Thoracic aorta (tissue), 2 donors: ENCODE data around the gene SAPCD2. TPM values are rescaled to one million over a fixed set of nuclear protein-coding genes. Genes with fewer than 3 reads are reported as not detected.

Experiments
- ATAC-seq: fragments of 150-250 bp; one replicate; pipeline ENCODE4 v1.8.0; 2017; ENCODE audit warnings: low read depth; ENCODE audit not compliant: insufficient number of reproducible peaks, low FRiP score
- DNase-seq: peaks from one replicate; pipeline ENCODE4 v3.0.0-alpha.2; 2020; ENCODE audit warnings: low spot score
- H3K27ac ChIP-seq, 2 donors: fragments of 200-600 bp; sonication (generic); 1 replicate in 1 of 2; 2 replicates in 1 of 2; pipeline ENCODE4 v1.5.1; 2016; ENCODE audit warnings: mild to moderate bottlenecking in 2 of 2, moderate library complexity in 2 of 2
- H3K27me3 ChIP-seq: fragments of 200-600 bp; sonication (generic); replicated peaks from 2 replicates; pipeline ENCODE4 v1.6.0; 2016; ENCODE audit warnings: mild to moderate bottlenecking; ENCODE audit not compliant: insufficient read depth
- H3K36me3 ChIP-seq: fragments of 200-600 bp; sonication (generic); one replicate; pipeline ENCODE4 v1.5.1; 2016
- H3K4me1 ChIP-seq, 2 donors: fragments of 200-600 bp; sonication (generic); 1 replicate in 1 of 2; 2 replicates in 1 of 2; pipeline versions ENCODE4 v1.5.1 to v1.6.0; 2016; ENCODE audit warnings: low read depth in 2 of 2, mild to moderate bottlenecking in 1 of 2; ENCODE audit not compliant: control insufficient read depth in 1 of 2
- H3K4me3 ChIP-seq: fragments of 200-600 bp; sonication (generic); 2 replicates; pipeline ENCODE4 v1.5.1; 2016; ENCODE audit warnings: mild to moderate bottlenecking
- H3K9me3 ChIP-seq: fragments of 200-600 bp; sonication (generic); 2 replicates; pipeline ENCODE4 v1.5.1; 2016
- total RNA-seq, 2 donors: library from RNA; depleted of rRNA; stranded (reverse); fragments of >200 nt; gene quantifications; one replicate each; pipeline versions ENCODE4 v1.1.0 to v1.2.3, GENCODE V29; 2016
- TF ChIP-seq, protein P1 (sequence below): fragments of 200-600 bp; sonication (generic); IDR thresholded peaks from one replicate; pipeline ENCODE4 v1.5.1; 2019; ENCODE audit warnings: antibody characterized with exemption

SAPCD2 gene
- total RNA-seq, 2 donors from 2014 or later = 0.41 to 0.92 TPM

DNA sequence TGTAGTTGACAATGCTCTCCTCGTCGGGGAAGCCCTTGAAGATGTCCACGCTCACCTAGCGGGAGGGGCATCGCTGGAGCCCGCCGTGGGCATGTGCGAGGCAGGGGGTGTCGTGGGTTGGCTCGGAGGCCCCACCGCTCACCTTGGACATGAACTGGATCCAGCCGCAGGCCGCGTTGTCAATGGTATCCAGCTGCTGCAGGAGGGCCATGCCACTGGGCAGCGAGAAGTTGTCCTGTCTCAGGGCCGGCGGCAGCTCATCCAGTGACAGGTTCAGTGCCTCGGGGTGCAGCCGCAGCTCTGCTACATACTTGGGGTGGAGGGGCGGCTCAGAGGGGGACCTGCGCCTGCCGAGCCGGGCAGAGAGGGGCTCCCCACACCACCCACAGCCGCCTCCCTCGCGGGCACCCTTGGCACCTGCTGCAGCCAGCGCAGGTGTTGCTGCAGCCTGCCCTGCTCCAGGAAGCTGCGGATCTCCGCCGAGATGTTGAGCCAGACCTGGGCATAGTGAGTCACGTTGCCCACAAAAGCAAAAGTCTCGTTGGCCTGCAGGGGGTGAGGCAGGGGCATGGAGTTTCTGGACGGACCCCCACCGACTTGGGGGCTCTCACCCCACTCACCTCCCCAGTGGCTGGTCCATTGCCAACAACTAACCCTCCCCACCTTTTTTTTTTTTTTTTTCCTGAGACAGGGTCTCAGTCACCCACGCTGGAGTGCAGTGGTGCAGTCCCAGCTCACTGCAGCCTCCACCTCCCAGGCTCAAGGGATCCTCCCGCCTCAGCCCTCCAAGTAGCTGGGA, 51.4 kb downstream of the SAPCD2 start:
- TF ChIP-seq, protein P1, sequence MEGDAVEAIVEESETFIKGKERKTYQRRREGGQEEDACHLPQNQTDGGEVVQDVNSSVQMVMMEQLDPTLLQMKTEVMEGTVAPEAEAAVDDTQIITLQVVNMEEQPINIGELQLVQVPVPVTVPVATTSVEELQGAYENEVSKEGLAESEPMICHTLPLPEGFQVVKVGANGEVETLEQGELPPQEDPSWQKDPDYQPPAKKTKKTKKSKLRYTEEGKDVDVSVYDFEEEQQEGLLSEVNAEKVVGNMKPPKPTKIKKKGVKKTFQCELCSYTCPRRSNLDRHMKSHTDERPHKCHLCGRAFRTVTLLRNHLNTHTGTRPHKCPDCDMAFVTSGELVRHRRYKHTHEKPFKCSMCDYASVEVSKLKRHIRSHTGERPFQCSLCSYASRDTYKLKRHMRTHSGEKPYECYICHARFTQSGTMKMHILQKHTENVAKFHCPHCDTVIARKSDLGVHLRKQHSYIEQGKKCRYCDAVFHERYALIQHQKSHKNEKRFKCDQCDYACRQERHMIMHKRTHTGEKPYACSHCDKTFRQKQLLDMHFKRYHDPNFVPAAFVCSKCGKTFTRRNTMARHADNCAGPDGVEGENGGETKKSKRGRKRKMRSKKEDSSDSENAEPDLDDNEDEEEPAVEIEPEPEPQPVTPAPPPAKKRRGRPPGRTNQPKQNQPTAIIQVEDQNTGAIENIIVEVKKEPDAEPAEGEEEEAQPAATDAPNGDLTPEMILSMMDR = no peak
- Histone ChIP-seq H3K4me1 (no peaks in the 10 kb centered on the region), H3K4me3 (no peak overlapping the region), H3K36me3 (peaks cover 15% of the 10 kb centered on the region), H3K27ac (no peak overlapping the region), H3K9me3 (no peaks in the 10 kb centered on the region), H3K27me3 (no peaks in the 10 kb centered on the region)
- DNase-seq (no peak), ATAC-seq (no peak)

DNA sequence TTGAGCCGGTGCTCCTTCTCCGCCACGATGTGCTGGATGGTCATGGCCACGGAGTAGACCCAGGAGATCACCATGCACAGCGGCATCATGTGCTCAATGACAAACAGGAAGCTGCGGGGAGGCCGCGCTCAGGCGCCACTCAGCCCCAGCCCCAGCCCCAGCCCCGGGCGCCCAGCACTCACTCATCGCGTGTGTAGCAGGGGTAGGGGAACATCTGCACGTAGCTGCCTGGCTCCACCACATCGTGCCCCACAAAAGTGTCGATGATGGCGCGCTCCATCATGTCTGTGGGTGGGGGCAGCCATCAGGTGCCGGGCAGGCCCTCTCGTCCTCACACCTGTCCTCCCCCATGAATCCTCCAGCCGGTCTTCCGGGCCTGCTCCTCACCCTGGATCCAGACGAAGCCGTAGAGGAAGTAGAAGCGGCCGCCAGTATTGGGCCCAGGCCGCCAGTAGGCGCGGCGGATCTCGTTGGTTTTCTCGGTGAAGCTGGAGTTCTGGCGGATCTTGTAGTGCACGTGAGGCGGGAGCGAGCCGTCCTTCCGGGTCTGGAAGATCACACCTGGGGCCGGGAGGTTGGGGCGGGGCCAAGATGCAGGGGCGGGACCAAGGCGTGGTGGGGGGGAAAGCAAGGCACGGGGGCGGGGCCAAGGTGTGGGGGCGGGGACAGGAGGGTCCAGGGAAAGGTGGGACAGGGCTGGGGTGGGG, 52.4 kb downstream of the SAPCD2 start:
- peaks cover 15% of the 10 kb centered on the region for H3K36me3 ChIP-seq
- ATAC-seq = no peak
- no peak for DNase-seq
- no peaks in the 10 kb centered on the region for H3K9me3 ChIP-seq
- H3K4me3 ChIP-seq = no peak overlapping the region
- TF ChIP-seq, protein P1 = no peak
- H3K27me3 ChIP-seq = no peaks in the 10 kb centered on the region
- no peaks in the 10 kb centered on the region for H3K4me1 ChIP-seq
- no peak overlapping the region for H3K27ac ChIP-seq

DNA sequence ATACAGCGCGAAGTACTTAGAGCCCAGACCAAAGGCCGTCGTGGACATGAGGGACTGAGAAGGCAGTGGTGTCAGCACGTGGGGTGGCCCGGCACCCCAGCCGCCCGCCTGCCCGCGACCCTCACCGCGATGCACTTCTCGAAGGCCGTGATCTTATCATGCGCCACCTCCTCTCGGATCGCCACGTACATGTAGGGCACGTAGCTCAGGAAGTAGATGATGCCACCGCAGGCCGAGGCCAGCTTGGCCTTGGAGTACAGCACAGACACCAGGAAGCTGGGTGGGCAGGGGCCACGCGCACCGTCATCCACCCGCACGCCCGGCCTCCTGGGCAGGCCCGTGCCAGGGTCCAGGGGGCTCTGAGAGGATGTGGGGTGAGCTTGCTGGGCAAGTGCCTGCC, 53.3 kb downstream of the SAPCD2 start:
- Histone ChIP-seq H3K9me3 (no peaks in the 10 kb centered on the region), H3K36me3 (peaks cover 21% of the 10 kb centered on the region), H3K4me1 (no peaks in the 10 kb centered on the region), H3K27ac (no peak overlapping the region), H3K4me3 (no peak overlapping the region), H3K27me3 (no peaks in the 10 kb centered on the region)
- ATAC-seq (no peak), DNase-seq (no peak)
- TF ChIP-seq, protein P1 = no peak

DNA sequence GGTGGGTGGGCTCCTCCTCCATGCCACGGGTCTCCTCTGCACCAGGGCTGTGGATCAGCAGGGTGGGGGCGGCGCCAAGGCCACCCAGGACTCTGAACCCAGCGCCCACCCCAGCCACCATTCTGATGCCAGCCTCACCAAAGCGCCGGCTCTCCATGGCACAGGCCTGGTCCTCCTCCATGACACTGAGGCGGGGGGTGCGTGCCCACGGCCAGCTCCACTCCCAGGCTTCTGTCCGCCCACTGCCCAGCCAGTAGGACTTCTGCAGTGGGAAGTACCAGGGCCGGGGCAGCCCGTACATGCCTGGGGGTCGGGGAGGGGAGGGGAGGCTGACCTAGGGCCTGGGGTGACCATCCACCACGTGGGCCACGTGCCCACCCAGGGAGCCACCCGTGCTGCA, 53.9 kb downstream of the SAPCD2 start:
- TF ChIP-seq, protein P1 = no peak
- no peak for DNase-seq

DNA sequence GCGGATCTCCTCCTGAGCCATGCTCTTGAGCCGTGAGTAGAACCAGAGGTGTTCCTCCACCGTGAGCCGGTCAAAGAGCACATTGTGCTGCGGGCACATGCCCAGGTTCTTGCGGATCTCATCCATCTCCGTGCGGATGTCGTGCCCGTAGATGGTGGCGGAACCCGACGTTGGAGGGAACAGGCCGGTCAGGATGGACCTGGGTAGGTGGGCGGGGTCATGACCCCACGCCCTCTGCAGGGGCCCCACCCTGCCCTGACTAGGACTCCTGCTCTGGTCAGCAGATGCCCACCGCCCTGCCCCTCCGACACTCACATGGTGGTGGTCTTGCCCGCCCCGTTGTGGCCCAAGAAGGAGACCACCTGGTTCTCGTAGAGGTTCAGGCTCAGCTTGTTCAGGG, 54.4 kb downstream of the SAPCD2 start:
- TF ChIP-seq, protein P1 = no peak
- Histone ChIP-seq H3K27ac (no peak overlapping the region), H3K36me3 (peaks cover 26% of the 10 kb centered on the region), H3K27me3 (no peaks in the 10 kb centered on the region), H3K4me1 (no peaks in the 10 kb centered on the region), H3K9me3 (no peaks in the 10 kb centered on the region), H3K4me3 (no peak overlapping the region)
- ATAC-seq (no peak), DNase-seq (no peak)

More for the DNA sequence above, 53.9 kb downstream of the SAPCD2 start:
- H3K4me1 ChIP-seq = no peaks in the 10 kb centered on the region
- peaks cover 22% of the 10 kb centered on the region for H3K36me3 ChIP-seq
- no peaks in the 10 kb centered on the region for H3K27me3 ChIP-seq
- H3K9me3 ChIP-seq = no peaks in the 10 kb centered on the region
- no peak overlapping the region for H3K4me3 ChIP-seq
- no peak for ATAC-seq
- no peak overlapping the region for H3K27ac ChIP-seq
